ENCODE data around the gene WLS. TPM values are rescaled to one million over a fixed set of nuclear protein-coding genes. Genes with fewer than 3 reads are reported as not detected.

Gene WLS
- total RNA-seq, 1 donor from 2014 or later: 1.5 TPM

DNA sequence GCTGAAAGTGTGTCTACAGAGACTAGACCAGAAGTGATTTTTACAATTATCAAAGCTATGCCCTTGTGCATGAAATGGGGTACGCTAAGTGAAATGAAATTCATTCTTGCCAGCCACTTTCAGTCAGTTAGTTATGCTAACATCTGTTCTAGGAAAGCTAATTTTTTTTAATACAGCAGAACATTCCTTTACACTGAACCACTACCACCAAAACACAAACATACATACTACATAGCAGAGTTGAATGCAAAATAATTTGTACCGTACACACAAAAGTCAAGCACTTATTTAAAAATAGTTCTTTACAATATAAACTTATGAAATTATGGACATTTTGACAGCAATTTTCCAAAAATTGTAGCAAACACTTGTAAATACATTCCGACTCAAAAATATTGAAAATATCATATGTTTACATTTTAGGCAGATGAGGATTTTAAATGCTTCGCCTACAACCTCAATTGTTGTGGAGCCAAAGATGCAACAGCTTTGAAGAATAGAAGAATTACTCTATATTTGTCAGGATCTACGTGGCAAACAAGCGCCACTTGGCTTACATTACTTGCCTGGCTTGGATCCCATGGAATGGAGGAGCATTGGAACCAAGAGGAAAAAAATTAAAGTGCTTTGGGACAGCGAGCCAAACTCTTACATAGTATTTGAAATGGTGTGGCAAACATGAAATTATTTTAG is 30.6 kb downstream of the WLS start:
- Mint-ChIP-seq H3K27me3 (ENCODE audit: unreplicated experiment) (no peaks in the 10 kb centered on the region), H3K4me1 (ENCODE audit: low read depth, unreplicated experiment) (no peaks in the 10 kb centered on the region), H3K4me3 (ENCODE audit: unreplicated experiment) (no peak overlapping the region), H3K9me3 (ENCODE audit: unreplicated experiment) (no peaks in the 10 kb centered on the region), H3K36me3 (ENCODE audit: unreplicated experiment) (no peaks in the 10 kb centered on the region), H3K27ac (ENCODE audit: unreplicated experiment) (no peak overlapping the region)
- TF ChIP-seq, protein P1, sequence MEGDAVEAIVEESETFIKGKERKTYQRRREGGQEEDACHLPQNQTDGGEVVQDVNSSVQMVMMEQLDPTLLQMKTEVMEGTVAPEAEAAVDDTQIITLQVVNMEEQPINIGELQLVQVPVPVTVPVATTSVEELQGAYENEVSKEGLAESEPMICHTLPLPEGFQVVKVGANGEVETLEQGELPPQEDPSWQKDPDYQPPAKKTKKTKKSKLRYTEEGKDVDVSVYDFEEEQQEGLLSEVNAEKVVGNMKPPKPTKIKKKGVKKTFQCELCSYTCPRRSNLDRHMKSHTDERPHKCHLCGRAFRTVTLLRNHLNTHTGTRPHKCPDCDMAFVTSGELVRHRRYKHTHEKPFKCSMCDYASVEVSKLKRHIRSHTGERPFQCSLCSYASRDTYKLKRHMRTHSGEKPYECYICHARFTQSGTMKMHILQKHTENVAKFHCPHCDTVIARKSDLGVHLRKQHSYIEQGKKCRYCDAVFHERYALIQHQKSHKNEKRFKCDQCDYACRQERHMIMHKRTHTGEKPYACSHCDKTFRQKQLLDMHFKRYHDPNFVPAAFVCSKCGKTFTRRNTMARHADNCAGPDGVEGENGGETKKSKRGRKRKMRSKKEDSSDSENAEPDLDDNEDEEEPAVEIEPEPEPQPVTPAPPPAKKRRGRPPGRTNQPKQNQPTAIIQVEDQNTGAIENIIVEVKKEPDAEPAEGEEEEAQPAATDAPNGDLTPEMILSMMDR (IDR thresholded peaks at IDR 0.05; ENCODE audit: partially characterized antibody, unreplicated experiment): no peak
- no peak for DNase-seq

DNA sequence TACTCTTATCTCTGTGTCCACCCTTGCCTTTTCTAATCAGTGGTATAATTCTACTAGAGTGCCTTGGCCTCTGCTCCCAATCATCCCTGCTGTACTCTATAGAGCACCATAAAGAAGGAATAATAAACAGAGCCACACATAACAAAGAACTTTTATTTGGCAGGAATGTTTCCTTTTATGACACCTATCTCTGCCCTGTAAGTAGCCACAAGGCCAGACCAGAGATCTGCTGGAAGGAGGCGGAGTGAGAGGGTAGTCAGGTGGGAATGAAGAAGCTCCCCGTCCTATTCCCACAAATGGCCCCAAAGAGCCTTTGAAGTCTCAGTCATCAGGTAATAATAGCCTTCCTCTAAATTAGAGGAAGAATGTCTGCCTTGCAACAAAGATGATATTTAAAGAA is 32.7 kb downstream of the WLS start:
- TF ChIP-seq, protein P1 (IDR thresholded peaks at IDR 0.05; ENCODE audit: partially characterized antibody, unreplicated experiment): no peak
- DNase-seq: no peak
- Mint-ChIP-seq H3K4me1 (ENCODE audit: low read depth, unreplicated experiment) (no peaks in the 10 kb centered on the region), H3K36me3 (ENCODE audit: unreplicated experiment) (no peaks in the 10 kb centered on the region), H3K27me3 (ENCODE audit: unreplicated experiment) (no peaks in the 10 kb centered on the region), H3K27ac (ENCODE audit: unreplicated experiment) (no peak overlapping the region), H3K9me3 (ENCODE audit: unreplicated experiment) (no peaks in the 10 kb centered on the region), H3K4me3 (ENCODE audit: unreplicated experiment) (no peak overlapping the region)

DNA sequence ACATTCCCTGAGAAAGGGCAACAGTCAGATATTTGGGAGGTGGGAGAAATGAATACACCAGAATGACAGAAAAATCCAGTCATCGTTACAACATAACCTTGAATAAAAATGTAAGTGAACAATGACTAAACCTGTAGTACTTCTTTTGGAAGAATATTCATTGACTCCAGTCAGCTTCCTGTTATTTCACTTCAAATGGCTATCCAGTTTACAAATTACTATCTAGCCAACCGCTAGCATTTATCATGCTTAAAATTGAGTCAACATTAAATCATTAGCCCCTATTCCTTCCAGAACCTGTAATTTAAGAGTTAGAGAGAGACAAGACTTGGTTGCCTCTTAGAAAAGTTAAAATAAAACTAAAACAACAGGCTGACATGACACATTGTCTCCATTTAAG is 33.6 kb downstream of the WLS start:
- no peak for DNase-seq
- H3K27me3 Mint-ChIP-seq (ENCODE audit: unreplicated experiment): no peaks in the 10 kb centered on the region
- H3K9me3 Mint-ChIP-seq (ENCODE audit: unreplicated experiment): no peaks in the 10 kb centered on the region
- no peaks in the 10 kb centered on the region for H3K36me3 Mint-ChIP-seq (ENCODE audit: unreplicated experiment)
- no peak overlapping the region for H3K27ac Mint-ChIP-seq (ENCODE audit: unreplicated experiment)
- no peak overlapping the region for H3K4me3 Mint-ChIP-seq (ENCODE audit: unreplicated experiment)
- TF ChIP-seq, protein P1 (IDR thresholded peaks at IDR 0.05; ENCODE audit: partially characterized antibody, unreplicated experiment): no peak
- H3K4me1 Mint-ChIP-seq (ENCODE audit: low read depth, unreplicated experiment): no peaks in the 10 kb centered on the region

DNA sequence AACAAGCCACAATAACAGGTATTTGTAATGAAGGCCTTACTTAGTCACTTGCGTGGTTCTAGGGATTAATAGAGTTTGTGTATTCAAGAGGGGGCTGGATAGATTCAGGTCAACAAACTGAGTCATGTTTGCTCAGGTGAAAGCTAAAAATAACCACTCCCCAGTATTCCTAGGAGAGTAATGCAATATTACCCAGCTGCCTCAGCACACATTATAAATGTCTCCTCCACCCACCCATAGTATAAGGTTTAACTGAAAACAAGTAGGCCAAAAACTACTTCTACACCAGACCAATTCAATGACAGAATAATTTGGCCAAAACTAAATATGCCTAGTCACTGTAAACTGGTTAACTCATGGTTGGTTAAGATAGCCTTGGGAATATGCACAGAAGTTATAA is 34.4 kb downstream of the WLS start:
- no peaks in the 10 kb centered on the region for H3K27me3 Mint-ChIP-seq (ENCODE audit: unreplicated experiment)
- no peaks in the 10 kb centered on the region for H3K4me1 Mint-ChIP-seq (ENCODE audit: low read depth, unreplicated experiment)
- H3K36me3 Mint-ChIP-seq (ENCODE audit: unreplicated experiment): no peaks in the 10 kb centered on the region
- no peak overlapping the region for H3K27ac Mint-ChIP-seq (ENCODE audit: unreplicated experiment)
- TF ChIP-seq, protein P1 (IDR thresholded peaks at IDR 0.05; ENCODE audit: partially characterized antibody, unreplicated experiment): no peak
- no peak for DNase-seq
- H3K9me3 Mint-ChIP-seq (ENCODE audit: unreplicated experiment): no peaks in the 10 kb centered on the region
- H3K4me3 Mint-ChIP-seq (ENCODE audit: unreplicated experiment): no peak overlapping the region

DNA sequence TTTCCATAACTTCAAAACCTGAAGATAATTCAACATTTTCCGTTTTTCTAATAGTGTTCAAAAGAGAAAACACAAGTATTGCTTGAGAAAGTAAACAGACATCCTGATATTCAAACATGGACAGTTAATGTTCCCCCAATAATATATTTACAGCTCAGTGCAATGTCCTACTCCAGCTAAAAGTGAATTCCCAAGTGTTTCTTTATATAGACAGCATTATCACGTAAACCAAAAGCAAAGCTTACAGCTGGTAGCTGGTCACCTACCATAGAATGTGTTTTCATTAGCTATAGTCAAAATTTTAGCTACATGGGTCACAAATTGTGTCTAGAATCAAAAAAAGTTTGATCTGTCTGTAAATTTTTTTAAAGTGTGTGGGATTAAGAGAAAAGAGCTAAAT is 34.9 kb downstream of the WLS start:
- DNase-seq: no peak
- no peaks in the 10 kb centered on the region for H3K27me3 Mint-ChIP-seq (ENCODE audit: unreplicated experiment)
- no peaks in the 10 kb centered on the region for H3K4me1 Mint-ChIP-seq (ENCODE audit: low read depth, unreplicated experiment)
- H3K9me3 Mint-ChIP-seq (ENCODE audit: unreplicated experiment): no peaks in the 10 kb centered on the region
- no peak overlapping the region for H3K27ac Mint-ChIP-seq (ENCODE audit: unreplicated experiment)
- TF ChIP-seq, protein P1 (IDR thresholded peaks at IDR 0.05; ENCODE audit: partially characterized antibody, unreplicated experiment): no peak
- no peaks in the 10 kb centered on the region for H3K36me3 Mint-ChIP-seq (ENCODE audit: unreplicated experiment)
- no peak overlapping the region for H3K4me3 Mint-ChIP-seq (ENCODE audit: unreplicated experiment)
